Neural progenitor cell (in vitro differentiated cells): ENCODE results near the gene TNFRSF13B. TPM values are rescaled to one million over a fixed set of nuclear protein-coding genes. Genes with fewer than 3 reads are reported as not detected.
"Not testable (repeated sequence)": the region's sequence is repeated elsewhere in the genome, so short reads cannot be mapped to it uniquely, and the experiment has no call there.

Source experiments
- DNase-seq: peaks from one replicate; pipeline ENCODE4 v3.0.0-alpha.2; 2016; ENCODE audit warnings: low spot score
- H2AFZ ChIP-seq: fragments of 200-600 bp; sonication (generic); replicated peaks from 2 replicates; pipeline ENCODE4 v1.6.1; 2016; ENCODE audit warnings: antibody characterized with exemption
- H3F3A ChIP-seq: fragments of 200-600 bp; sonication (generic); 2 replicates; pipeline ENCODE4 v1.6.1; 2016; ENCODE audit warnings: antibody characterized with exemption, low read depth
- H3K27ac ChIP-seq: fragments of 200-600 bp; sonication (generic); 2 replicates; pipeline ENCODE4 v1.5.1; 2016; ENCODE audit warnings: mild to moderate bottlenecking
- H3K27me3 ChIP-seq: fragments of 200-600 bp; sonication (generic); 2 replicates; pipeline ENCODE4 v1.6.1; 2016; ENCODE audit warnings: mild to moderate bottlenecking, moderate library complexity
- H3K36me3 ChIP-seq: fragments of 200-600 bp; sonication (generic); 2 replicates; pipeline ENCODE4 v1.5.1; 2016
- H3K4me1 ChIP-seq: fragments of 200-600 bp; sonication (generic); 2 replicates; pipeline ENCODE4 v1.6.1; 2016; ENCODE audit warnings: mixed run types
- H3K4me2 ChIP-seq: fragments of 200-600 bp; sonication (generic); 2 replicates; pipeline ENCODE4 v1.6.1; 2016
- H3K4me3 ChIP-seq: fragments of 200-600 bp; sonication (generic); 2 replicates; pipeline ENCODE4 v1.5.1; 2016
- H3K79me2 ChIP-seq: fragments of 200-600 bp; sonication (generic); 2 replicates; pipeline ENCODE4 v1.6.1; 2016; ENCODE audit warnings: low read depth
- H3K9ac ChIP-seq: fragments of 200-600 bp; sonication (generic); 2 replicates; pipeline ENCODE4 v1.6.1; 2016
- H3K9me3 ChIP-seq: fragments of 200-600 bp; sonication (generic); 2 replicates; pipeline ENCODE4 v1.5.1; 2016; ENCODE audit warnings: low read depth
- H4K20me1 ChIP-seq: fragments of 200-600 bp; sonication (generic); 2 replicates; pipeline ENCODE4 v1.6.1; 2016; ENCODE audit warnings: low read depth
- H3K27ac Mint-ChIP-seq: 3 replicates; pipeline ENCODE4 v1.8.0; 2021; ENCODE audit warnings: mixed read lengths
- H3K27me3 Mint-ChIP-seq: 2 replicates; pipeline ENCODE4 v1.8.0; 2022; ENCODE audit warnings: low read depth, mild to moderate bottlenecking, inconsistent platforms, moderate library complexity, mixed read lengths; ENCODE audit not compliant: insufficient read depth
- H3K36me3 Mint-ChIP-seq: 3 replicates; pipeline ENCODE4 v1.8.0; 2021; ENCODE audit warnings: mixed read lengths
- H3K4me1 Mint-ChIP-seq: 3 replicates; pipeline ENCODE4 v1.8.0; 2021; ENCODE audit warnings: mixed read lengths
- H3K4me3 Mint-ChIP-seq: 3 replicates; pipeline ENCODE4 v1.8.0; 2021; ENCODE audit warnings: mild to moderate bottlenecking, moderate library complexity, mixed read lengths
- H3K9me3 Mint-ChIP-seq: 3 replicates; pipeline ENCODE4 v1.8.0; 2020; ENCODE audit warnings: mixed read lengths
- CTCF ChIP-seq: fragments of 200-600 bp; sonication (generic); IDR thresholded peaks from 2 replicates; pipeline ENCODE4 v1.5.1; 2017; ENCODE audit warnings: antibody characterized with exemption, mild to moderate bottlenecking
- EZH2 ChIP-seq: fragments of 200-600 bp; sonication (generic); IDR thresholded peaks from 2 replicates; pipeline ENCODE4 v1.6.1; 2017; ENCODE audit warnings: antibody characterized with exemption, mild to moderate bottlenecking, moderate library complexity
- EZH2phosphoT487 ChIP-seq: fragments of 200-600 bp; sonication (generic); IDR thresholded peaks from 2 replicates; pipeline ENCODE4 v1.6.1; 2017; ENCODE audit warnings: antibody characterized with exemption
- total RNA-seq: library from RNA; depleted of rRNA; stranded (reverse); fragments of >200 nt; gene quantifications from 2 replicates; pipeline ENCODE4 v1.2.3, GENCODE V29; 2015; ENCODE audit warnings: low replicate concordance

The TNFRSF13B gene
- total RNA-seq, 1 donor from 2014 or later = not detected

GRCh38 chr17:16900288-16900882 lies 71.5 kb downstream of the TNFRSF13B start:
- no peak overlapping the region for H3K27ac ChIP-seq
- H3K79me2 ChIP-seq = no peaks in the 10 kb centered on the region
- H3K36me3 ChIP-seq = no peaks in the 10 kb centered on the region
- peaks cover 3% of the 10 kb centered on the region for H3K27me3 Mint-ChIP-seq
- no peaks in the 10 kb centered on the region for H3K36me3 Mint-ChIP-seq
- H3K4me1 Mint-ChIP-seq = no peaks in the 10 kb centered on the region
- no peaks in the 10 kb centered on the region for H3K9me3 ChIP-seq
- no peaks in the 10 kb centered on the region for H3K9me3 Mint-ChIP-seq
- H3K9ac ChIP-seq = no peak overlapping the region
- no peak overlapping the region for H3K27ac Mint-ChIP-seq
- no peak for DNase-seq
- TF ChIP-seq CTCF (no peak), EZH2phosphoT487 (no peak), EZH2 (no peak)
- H4K20me1 ChIP-seq = no peaks in the 10 kb centered on the region
- H3K4me3 Mint-ChIP-seq = no peak overlapping the region
- no peaks in the 10 kb centered on the region for H3F3A ChIP-seq
- no peak overlapping the region for H2AFZ ChIP-seq
- H3K4me1 ChIP-seq = no peaks in the 10 kb centered on the region
- no peak overlapping the region for H3K4me2 ChIP-seq
- no peaks in the 10 kb centered on the region for H3K27me3 ChIP-seq
- no peak overlapping the region for H3K4me3 ChIP-seq

- DNase-seq, H3K27me3 ChIP-seq, H3K9me3 Mint-ChIP-seq, H3K4me1 Mint-ChIP-seq, H3K4me1 ChIP-seq, H3K79me2 ChIP-seq, H3K4me2 ChIP-seq, H3K9me3 ChIP-seq, H3K27me3 Mint-ChIP-seq, H2AFZ ChIP-seq, H3K27ac ChIP-seq, H3K27ac Mint-ChIP-seq, H3K36me3 Mint-ChIP-seq, H3K36me3 ChIP-seq, H3K4me3 Mint-ChIP-seq, H4K20me1 ChIP-seq, H3F3A ChIP-seq, H3K4me3 ChIP-seq, H3K9ac ChIP-seq: not testable (repeated sequence)
These were observed 74.6 kb downstream of the TNFRSF13B start for GRCh38 chr17:16897211-16897896.

GRCh38 chr17:16896235-16896634 lies 75.7 kb downstream of the TNFRSF13B start:
- not testable (repeated sequence) for H3K79me2 ChIP-seq, H3K4me1 ChIP-seq, H3K27me3 Mint-ChIP-seq, H3F3A ChIP-seq, H3K4me3 Mint-ChIP-seq, H3K27ac ChIP-seq, H2AFZ ChIP-seq, H3K9me3 ChIP-seq, H3K4me3 ChIP-seq, H3K27me3 ChIP-seq, H3K4me1 Mint-ChIP-seq, H3K4me2 ChIP-seq, H3K36me3 ChIP-seq, H3K9me3 Mint-ChIP-seq, H4K20me1 ChIP-seq, DNase-seq, H3K36me3 Mint-ChIP-seq, H3K9ac ChIP-seq
- peak overlapping the region; percentile 12 for H3K27ac Mint-ChIP-seq

GRCh38 chr17:16893527-16893926 lies 78.4 kb downstream of the TNFRSF13B start:
- not testable (repeated sequence) for H2AFZ ChIP-seq, H3K27me3 Mint-ChIP-seq

GRCh38 chr17:16892876-16893454 lies 79.0 kb downstream of the TNFRSF13B start:
- not testable (repeated sequence) for H3K9me3 ChIP-seq, H3K9ac ChIP-seq, H3K9me3 Mint-ChIP-seq, H3K4me3 ChIP-seq, H3K27ac ChIP-seq, DNase-seq, H3K4me1 Mint-ChIP-seq, H3K27me3 Mint-ChIP-seq, H4K20me1 ChIP-seq, H3F3A ChIP-seq, H3K27ac Mint-ChIP-seq, H3K4me1 ChIP-seq, H3K36me3 Mint-ChIP-seq, H3K36me3 ChIP-seq, H3K4me2 ChIP-seq, H3K79me2 ChIP-seq, H3K4me3 Mint-ChIP-seq, H3K27me3 ChIP-seq, H2AFZ ChIP-seq

More at GRCh38 chr17:16893527-16893926, 78.4 kb downstream of the TNFRSF13B start:
- H3K4me3 Mint-ChIP-seq, H3K4me1 ChIP-seq, H3K4me2 ChIP-seq, DNase-seq, H3K79me2 ChIP-seq, H3K9me3 ChIP-seq, H3K36me3 ChIP-seq, H3K27ac ChIP-seq, H4K20me1 ChIP-seq, H3F3A ChIP-seq, H3K9me3 Mint-ChIP-seq, H3K27me3 ChIP-seq, H3K36me3 Mint-ChIP-seq, H3K4me3 ChIP-seq, H3K4me1 Mint-ChIP-seq, H3K9ac ChIP-seq, H3K27ac Mint-ChIP-seq: not testable (repeated sequence)
